Measurements from ENCODE around the gene ADGRL2.
"Not testable (repeated sequence)": the region's sequence is repeated elsewhere in the genome, so short reads cannot be mapped to it uniquely, and the experiment has no call there.

The ADGRL2 gene

DNA sequence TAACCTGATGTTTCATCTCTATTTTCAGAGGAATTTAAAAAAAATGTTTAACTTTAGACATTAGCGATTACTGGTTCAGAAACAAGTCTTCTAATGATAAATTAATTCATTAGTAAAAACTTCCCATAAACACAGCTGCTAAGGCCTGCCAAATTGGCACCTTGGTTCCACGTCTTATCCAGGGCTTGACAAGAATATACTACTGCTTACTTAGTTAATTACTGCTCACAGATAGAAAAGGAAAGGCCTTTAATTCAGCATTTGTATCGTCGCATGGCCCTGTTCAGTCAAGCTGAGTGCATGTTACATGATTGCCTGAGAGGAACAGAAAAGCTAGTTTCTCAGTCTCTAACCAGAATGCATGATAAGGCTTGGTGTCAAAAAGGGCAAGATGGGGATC is 84.6 kb downstream of the ADGRL2 start:
- Histone ChIP-seq H3K4me1 (ENCODE audit: insufficient read depth, low read length) (peaks cover 10% of the 10 kb centered on the region; the same call in 1 of the 2 replicates), H3K27ac (ENCODE audit: low read length) (no peak overlapping the region), H3K27me3 (ENCODE audit: insufficient read depth, low read length) (no peaks in the 10 kb centered on the region), H3K9me3 (ENCODE audit: insufficient read depth, low read depth, low read length) (no peaks in the 10 kb centered on the region), H3K9ac (ENCODE audit: low read depth, low read length) (no peak overlapping the region), H3K4me3 (ENCODE audit: low read length) (no peak overlapping the region), H3K36me3 (ENCODE audit: insufficient read depth, low read depth, low read length) (0 out of 2 replicates have a peak, but pooled peaks cover under 1% of the 10 kb centered on the region)

GRCh38 chr1:81886292-81886691 is 85.6 kb downstream of the ADGRL2 start:
- not testable (repeated sequence) for H3K27me3 ChIP-seq (ENCODE audit: insufficient read depth, low read length); H3K4me1 ChIP-seq (ENCODE audit: insufficient read depth, low read length); H3K9me3 ChIP-seq (ENCODE audit: insufficient read depth, low read depth, low read length); H3K36me3 ChIP-seq (ENCODE audit: insufficient read depth, low read depth, low read length); H3K9ac ChIP-seq (ENCODE audit: low read depth, low read length); H3K4me3 ChIP-seq (ENCODE audit: low read length); H3K27ac ChIP-seq (ENCODE audit: low read length)

DNA sequence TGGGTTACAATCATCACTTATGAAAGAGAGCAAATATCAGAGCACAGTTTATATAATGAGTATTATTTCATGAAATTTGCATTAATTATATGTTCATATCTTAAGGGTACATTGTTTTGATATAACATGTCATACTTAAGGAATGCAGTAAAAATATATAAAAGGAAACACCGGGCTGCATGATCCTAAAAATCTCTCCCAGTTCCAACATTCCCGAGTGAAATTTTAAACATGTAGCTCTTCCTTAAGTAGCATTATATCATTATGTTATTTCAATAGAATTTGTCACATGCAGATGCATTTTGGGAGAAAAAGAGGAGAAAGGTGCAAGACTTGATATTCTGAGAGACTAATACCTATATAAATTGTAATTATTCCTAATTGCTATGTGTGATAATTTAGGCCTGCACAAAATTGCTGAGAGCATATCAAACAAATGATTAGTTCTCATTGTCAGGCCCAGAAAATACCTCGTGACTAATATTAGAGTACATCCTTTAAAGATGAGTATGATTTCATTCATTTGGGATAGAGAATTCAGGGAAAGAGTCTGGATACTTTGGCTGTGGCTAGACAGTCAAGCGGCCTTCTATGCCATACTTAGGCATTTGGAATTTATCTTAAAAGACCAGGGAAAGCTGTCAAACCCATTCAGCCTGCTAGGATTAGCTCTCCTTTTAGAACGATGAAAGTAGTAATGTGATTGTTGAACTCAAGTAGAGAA is 86.8 kb downstream of the ADGRL2 start:
- Histone ChIP-seq H3K27me3 (ENCODE audit: insufficient read depth, low read length) (no peaks in the 10 kb centered on the region), H3K27ac (ENCODE audit: low read length) (no peak overlapping the region), H3K36me3 (ENCODE audit: insufficient read depth, low read depth, low read length) (peaks cover 4% of the 10 kb centered on the region; the same call in 1 of the 2 replicates), H3K4me1 (ENCODE audit: insufficient read depth, low read length) (no peaks in the 10 kb centered on the region; the same call in 1 of the 2 replicates), H3K4me3 (ENCODE audit: low read length) (no peak overlapping the region), H3K9me3 (ENCODE audit: insufficient read depth, low read depth, low read length) (no peaks in the 10 kb centered on the region), H3K9ac (ENCODE audit: low read depth, low read length) (no peak overlapping the region)

DNA sequence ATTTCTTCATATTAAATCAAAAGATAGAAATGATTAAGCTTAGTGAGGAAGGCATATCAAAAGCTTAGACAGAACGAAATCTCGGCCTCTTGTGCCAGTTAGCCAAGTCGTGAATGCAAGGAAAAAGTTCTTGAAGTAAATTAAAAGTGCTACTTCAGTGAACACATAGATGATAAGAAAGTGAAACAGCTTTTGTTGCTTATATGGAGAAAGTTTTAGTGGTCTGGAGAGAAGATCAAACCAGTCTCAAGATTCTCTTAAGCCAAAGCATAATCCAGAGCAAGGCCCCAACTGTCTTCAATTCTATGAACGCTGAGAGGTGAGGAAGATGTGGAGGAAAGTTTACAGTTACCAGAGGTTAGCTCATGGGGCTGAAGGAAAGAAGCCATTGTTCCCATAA is 88.4 kb downstream of the ADGRL2 start:
- Histone ChIP-seq H3K4me1 (ENCODE audit: insufficient read depth, low read length) (peaks cover 4% of the 10 kb centered on the region; the same call in 1 of the 2 replicates), H3K4me3 (ENCODE audit: low read length) (no peak overlapping the region), H3K36me3 (ENCODE audit: insufficient read depth, low read depth, low read length) (peaks cover 4% of the 10 kb centered on the region; the same call in 1 of the 2 replicates), H3K9ac (ENCODE audit: low read depth, low read length) (no peak overlapping the region), H3K27me3 (ENCODE audit: insufficient read depth, low read length) (no peaks in the 10 kb centered on the region), H3K9me3 (ENCODE audit: insufficient read depth, low read depth, low read length) (no peaks in the 10 kb centered on the region), H3K27ac (ENCODE audit: low read length) (no peak overlapping the region)

DNA sequence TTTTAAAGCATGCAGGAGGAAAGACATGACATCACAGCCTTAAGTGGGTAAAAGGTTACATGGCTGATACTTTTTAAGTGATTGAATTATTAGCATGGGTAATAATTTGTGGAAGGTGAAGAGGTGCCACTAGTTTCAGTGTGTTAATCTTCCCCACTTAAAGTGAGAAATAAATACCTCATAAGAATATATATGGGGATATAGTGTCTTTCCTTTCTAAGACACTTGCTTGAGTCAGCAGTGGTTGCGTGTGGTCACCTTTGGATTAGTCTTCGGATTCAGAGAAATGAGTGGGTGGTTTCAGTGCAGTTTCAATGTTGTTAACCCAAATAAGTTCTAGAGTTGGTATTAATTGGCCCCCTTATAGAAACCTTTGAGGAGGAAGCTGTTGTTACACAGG is 94.1 kb downstream of the ADGRL2 start:
- Histone ChIP-seq H3K27ac (ENCODE audit: low read length) (no peak overlapping the region), H3K4me1 (ENCODE audit: insufficient read depth, low read length) (peaks cover 17% of the 10 kb centered on the region; the same call in 1 of the 2 replicates), H3K27me3 (ENCODE audit: insufficient read depth, low read length) (no peaks in the 10 kb centered on the region), H3K36me3 (ENCODE audit: insufficient read depth, low read depth, low read length) (peaks cover 4% of the 10 kb centered on the region; the same call in 1 of the 2 replicates), H3K4me3 (ENCODE audit: low read length) (no peak overlapping the region), H3K9ac (ENCODE audit: low read depth, low read length) (no peak overlapping the region), H3K9me3 (ENCODE audit: insufficient read depth, low read depth, low read length) (no peaks in the 10 kb centered on the region)

- Histone ChIP-seq H3K4me1 (ENCODE audit: insufficient read depth, low read length) (peaks cover 11% of the 10 kb centered on the region; the same call in 1 of the 2 replicates), H3K9me3 (ENCODE audit: insufficient read depth, low read depth, low read length) (no peaks in the 10 kb centered on the region), H3K4me3 (ENCODE audit: low read length) (no peak overlapping the region), H3K36me3 (ENCODE audit: insufficient read depth, low read depth, low read length) (0 out of 2 replicates have a peak, but pooled peaks cover 4% of the 10 kb centered on the region), H3K9ac (ENCODE audit: low read depth, low read length) (no peak overlapping the region), H3K27me3 (ENCODE audit: insufficient read depth, low read length) (no peaks in the 10 kb centered on the region), H3K27ac (ENCODE audit: low read length) (no peak overlapping the region)
These were observed 98.6 kb downstream of the ADGRL2 start for GRCh38 chr1:81899214-81899821.

DNA sequence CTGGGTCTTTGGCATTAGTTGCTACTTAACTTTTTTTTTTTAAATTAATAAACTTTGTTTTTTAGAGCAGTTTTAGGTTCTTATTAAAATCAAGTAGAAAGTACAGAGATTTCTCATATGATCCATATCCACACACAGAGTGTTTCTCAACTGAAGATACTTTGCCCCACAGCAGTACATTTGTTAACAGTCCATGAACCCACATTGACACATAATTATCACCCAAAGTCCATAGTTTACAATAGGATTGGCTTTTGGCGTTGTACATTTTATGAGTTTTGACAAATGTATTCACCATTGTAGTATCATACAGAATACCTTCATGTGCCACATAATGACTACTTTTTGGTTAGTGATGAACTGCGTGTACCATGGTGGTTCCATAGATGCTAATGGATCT is 106.8 kb downstream of the ADGRL2 start:
- Histone ChIP-seq H3K36me3 (ENCODE audit: insufficient read depth, low read depth, low read length) (peaks cover 20% of the 10 kb centered on the region), H3K9me3 (ENCODE audit: insufficient read depth, low read depth, low read length) (no peaks in the 10 kb centered on the region), H3K27me3 (ENCODE audit: insufficient read depth, low read length) (no peaks in the 10 kb centered on the region), H3K27ac (ENCODE audit: low read length) (no peak overlapping the region), H3K4me1 (ENCODE audit: insufficient read depth, low read length) (no peaks in the 10 kb centered on the region; the same call in 1 of the 2 replicates), H3K4me3 (ENCODE audit: low read length) (no peak overlapping the region), H3K9ac (ENCODE audit: low read depth, low read length) (no peak overlapping the region)

- no peaks in the 10 kb centered on the region for H3K4me1 ChIP-seq (ENCODE audit: insufficient read depth, low read length)
- H3K27me3 ChIP-seq (ENCODE audit: insufficient read depth, low read length), result no peaks in the 10 kb centered on the region
- H3K4me3 ChIP-seq (ENCODE audit: low read length), result no peak overlapping the region
- no peak overlapping the region for H3K9ac ChIP-seq (ENCODE audit: low read depth, low read length)
- H3K36me3 ChIP-seq (ENCODE audit: insufficient read depth, low read depth, low read length), result peaks cover 21% of the 10 kb centered on the region
- no peak overlapping the region for H3K27ac ChIP-seq (ENCODE audit: low read length)
- no peaks in the 10 kb centered on the region for H3K9me3 ChIP-seq (ENCODE audit: insufficient read depth, low read depth, low read length)
These were observed 111.6 kb downstream of the ADGRL2 start for GRCh38 chr1:81912383-81912782.

GRCh38 chr1:81915937-81916336 is 115.2 kb downstream of the ADGRL2 start:
- Histone ChIP-seq H3K36me3 (ENCODE audit: insufficient read depth, low read depth, low read length) (peaks cover 10% of the 10 kb centered on the region; the same call in 1 of the 2 replicates), H3K9me3 (ENCODE audit: insufficient read depth, low read depth, low read length) (no peaks in the 10 kb centered on the region), H3K4me1 (ENCODE audit: insufficient read depth, low read length) (peaks cover 9% of the 10 kb centered on the region; the same call in 1 of the 2 replicates), H3K27ac (ENCODE audit: low read length) (no peak overlapping the region), H3K27me3 (ENCODE audit: insufficient read depth, low read length) (no peaks in the 10 kb centered on the region), H3K9ac (ENCODE audit: low read depth, low read length) (no peak overlapping the region), H3K4me3 (ENCODE audit: low read length) (no peak overlapping the region)

DNA sequence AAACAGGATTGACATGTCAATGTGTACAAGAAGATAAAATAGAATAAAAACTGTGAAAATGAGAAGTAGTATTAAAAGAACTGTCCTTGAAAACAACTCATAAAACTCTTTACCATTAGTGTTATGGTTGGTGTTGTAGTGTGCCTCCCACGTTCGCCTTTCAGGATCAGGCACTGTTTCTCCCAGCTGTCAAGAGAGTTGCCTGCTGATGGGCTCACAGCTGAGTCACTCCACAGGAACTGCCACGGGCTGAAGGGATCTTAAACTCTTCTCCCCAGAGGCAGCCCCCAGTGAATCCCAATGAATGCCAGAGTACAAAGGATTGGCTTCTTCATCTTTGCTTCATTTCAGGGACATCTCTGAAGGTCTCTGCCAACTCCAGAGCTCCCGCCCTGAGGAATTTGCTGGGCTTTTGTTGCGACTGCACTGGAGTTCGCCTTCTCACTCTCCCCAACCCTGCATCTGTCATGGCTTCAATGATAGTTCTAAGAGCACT is 119.6 kb downstream of the ADGRL2 start:
- no peaks in the 10 kb centered on the region for H3K27me3 ChIP-seq (ENCODE audit: insufficient read depth, low read length)
- H3K27ac ChIP-seq (ENCODE audit: low read length), result no peak overlapping the region
- no peaks in the 10 kb centered on the region for H3K9me3 ChIP-seq (ENCODE audit: insufficient read depth, low read depth, low read length)
- peaks cover 31% of the 10 kb centered on the region; the same call in 1 of the 2 replicates for H3K4me1 ChIP-seq (ENCODE audit: insufficient read depth, low read length)
- no peak overlapping the region; the same call in 1 of the 2 replicates for H3K4me3 ChIP-seq (ENCODE audit: low read length)
- peaks cover 7% of the 10 kb centered on the region; the same call in 1 of the 2 replicates for H3K36me3 ChIP-seq (ENCODE audit: insufficient read depth, low read depth, low read length)
- no peak overlapping the region for H3K9ac ChIP-seq (ENCODE audit: low read depth, low read length)

DNA sequence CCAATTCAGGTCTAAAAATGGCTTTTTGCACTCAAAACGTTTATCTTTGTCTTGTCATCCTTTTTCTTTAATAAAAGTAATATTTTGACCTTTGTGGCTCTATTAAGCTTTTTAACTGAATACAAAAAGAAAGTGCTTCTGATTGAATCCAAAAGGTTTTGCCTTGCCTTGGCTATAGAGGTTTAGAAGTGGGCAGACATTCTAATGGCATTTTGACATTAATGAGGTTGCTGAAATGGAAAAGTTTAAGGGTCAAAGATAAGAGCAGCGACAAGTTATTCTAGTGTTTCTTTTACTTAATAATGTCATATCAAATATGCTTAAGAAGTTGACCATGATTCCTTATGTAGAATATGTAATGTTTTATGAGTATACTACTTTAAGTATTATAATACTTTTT is 120.2 kb downstream of the ADGRL2 start:
- H3K4me1 ChIP-seq (ENCODE audit: insufficient read depth, low read length), result peaks cover 34% of the 10 kb centered on the region; the same call in 1 of the 2 replicates
- H3K27me3 ChIP-seq (ENCODE audit: insufficient read depth, low read length), result no peaks in the 10 kb centered on the region
- H3K4me3 ChIP-seq (ENCODE audit: low read length), result no peak overlapping the region; the same call in 1 of the 2 replicates
- peaks cover 7% of the 10 kb centered on the region; the same call in 1 of the 2 replicates for H3K36me3 ChIP-seq (ENCODE audit: insufficient read depth, low read depth, low read length)
- no peak overlapping the region for H3K9ac ChIP-seq (ENCODE audit: low read depth, low read length)
- no peaks in the 10 kb centered on the region for H3K9me3 ChIP-seq (ENCODE audit: insufficient read depth, low read depth, low read length)
- H3K27ac ChIP-seq (ENCODE audit: low read length), result no peak overlapping the region

Measured in iPS-20b (cell line).